LoVo (cell line): ENCODE data around the gene EIF4ENIF1.
"Not testable (repeated sequence)": the region's sequence is repeated elsewhere in the genome, so short reads cannot be mapped to it uniquely, and the experiment has no call there.

Experiments used
- DNase-seq: peaks from one replicate; pipeline ENCODE4 v3.0.0-alpha.2; 2016; ENCODE audit warnings: low spot score

EIF4ENIF1 gene

DNA sequence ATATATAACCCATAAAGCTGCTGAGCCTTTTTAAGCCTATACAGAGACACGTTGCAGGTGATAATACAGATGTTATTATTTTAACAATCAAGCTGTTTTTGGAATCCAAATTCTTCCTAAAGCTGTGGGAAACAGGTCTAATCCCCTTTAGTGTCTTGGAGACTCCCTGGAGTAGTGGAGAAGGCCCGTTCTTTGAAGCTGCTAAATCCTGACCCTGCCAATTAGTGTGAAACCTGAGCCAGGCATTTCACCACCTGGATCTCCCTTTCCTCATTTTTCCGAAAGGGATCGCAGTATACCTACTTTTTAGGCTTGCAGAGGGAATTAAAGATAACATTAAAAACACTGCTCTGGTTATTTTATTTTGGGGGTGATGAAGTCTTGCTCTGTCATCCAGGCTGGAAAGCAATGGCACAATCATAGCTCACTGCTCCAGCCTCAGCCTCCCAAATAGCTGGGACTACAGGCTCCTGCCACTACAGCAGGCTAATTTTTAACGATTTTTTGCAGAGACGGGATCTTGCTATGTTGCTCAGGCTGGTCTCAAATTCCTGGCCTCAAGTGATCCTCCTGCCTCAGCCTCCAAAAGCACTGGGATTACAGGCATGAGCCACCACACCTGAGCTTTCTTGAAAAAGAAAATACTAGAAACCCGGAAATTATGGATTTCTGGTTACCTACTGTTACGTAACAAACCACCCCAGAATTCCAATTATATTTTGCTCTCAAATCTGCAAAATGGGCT is 1.7 kb upstream of the EIF4ENIF1 start:
- DNase-seq = no peak

- DNase-seq = peak; percentile 47
Measured at GRCh38 chr22:31490496-31490925, 869 bp upstream of the EIF4ENIF1 start.

- DNase-seq = peak; percentile 18
Measured at GRCh38 chr22:31488988-31489617, 539 bp downstream of the EIF4ENIF1 start.

DNA sequence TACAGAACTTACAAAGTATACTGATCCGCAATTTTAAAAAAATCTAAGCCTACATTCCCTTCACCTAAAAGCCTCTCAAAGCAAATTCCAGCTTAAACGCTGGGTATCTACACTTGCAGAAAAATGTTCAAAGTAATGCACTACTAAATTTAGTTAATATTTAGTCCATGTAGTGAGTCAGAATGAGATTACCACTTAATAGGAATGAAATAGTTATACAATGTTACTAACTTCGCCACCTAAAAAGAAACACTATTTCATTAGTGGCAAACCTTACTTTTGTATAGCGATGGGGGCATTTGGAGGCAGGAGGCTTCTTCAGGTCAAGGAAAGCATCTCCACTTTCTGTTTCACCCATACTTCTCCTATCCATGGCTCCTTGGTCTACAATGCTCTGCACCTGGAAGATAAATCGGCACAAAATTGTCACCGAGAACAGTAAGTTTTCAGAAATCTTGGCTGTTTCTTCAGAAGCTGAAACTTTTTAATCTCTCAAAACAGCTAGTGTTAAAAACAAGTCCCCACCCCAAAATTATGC is 1.2 kb downstream of the EIF4ENIF1 start:
- no peak for DNase-seq

- no peak for DNase-seq
Measured at GRCh38 chr22:31486951-31487350, 2.7 kb downstream of the EIF4ENIF1 start.

DNA sequence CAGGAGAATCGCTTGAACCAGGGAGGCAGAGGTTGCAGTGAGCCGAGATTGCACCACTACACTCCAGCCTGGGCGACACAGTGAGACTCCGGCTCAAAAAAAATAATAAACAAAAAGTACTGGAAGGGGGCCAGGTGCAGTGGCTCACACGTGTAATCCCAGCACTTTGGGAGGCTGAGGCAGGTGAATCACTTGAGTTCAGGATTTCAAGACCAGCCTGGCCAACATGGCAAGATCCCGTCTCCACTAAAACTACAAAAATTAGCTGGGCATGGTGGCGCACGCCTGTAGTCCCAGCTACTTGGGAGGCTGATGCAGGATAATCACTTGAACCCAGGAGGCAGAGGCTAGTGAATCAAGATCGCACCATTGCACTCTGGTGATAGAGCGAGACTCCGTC is 3.3 kb downstream of the EIF4ENIF1 start:
- DNase-seq = not testable (repeated sequence)

- not testable (repeated sequence) for DNase-seq
Measured at GRCh38 chr22:31482470-31482869, 7.2 kb downstream of the EIF4ENIF1 start.

DNA sequence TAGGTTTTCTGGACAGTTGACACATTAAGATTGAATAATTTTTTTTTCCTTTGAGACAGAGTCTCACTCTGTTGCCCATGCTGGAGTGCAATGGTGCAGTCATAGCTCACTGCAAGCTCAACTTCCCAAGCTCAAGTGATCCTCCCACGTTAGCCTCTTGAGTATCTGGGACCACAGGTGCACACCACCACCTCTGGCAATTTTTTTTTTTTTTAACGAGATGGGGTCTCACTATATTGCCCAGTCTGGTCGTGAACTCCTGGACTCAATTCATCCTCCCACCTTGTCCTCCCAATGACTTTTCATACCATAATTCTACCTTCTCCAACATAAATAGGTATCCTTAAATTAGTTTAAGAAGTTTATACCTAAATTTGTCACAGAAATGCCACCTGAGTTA is 8.5 kb downstream of the EIF4ENIF1 start:
- no peak for DNase-seq

DNA sequence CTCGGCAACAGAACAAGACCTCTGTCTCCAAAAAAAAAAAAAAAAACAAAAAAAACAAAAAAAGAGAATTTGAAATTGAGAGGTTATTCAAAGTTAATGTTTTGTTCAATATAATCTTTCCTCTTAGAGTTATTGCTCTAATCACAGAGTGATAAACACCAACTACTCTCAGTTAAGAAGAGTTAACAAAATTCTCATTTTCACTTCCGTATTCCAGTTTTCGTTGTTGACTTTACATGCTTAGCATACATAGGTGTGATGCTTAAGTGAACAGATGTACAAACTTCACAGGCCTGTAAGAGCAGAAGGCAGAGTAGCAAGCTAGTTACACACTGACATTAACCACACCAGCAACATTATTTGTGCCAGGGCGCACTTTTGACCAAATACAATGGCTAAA is 12.3 kb downstream of the EIF4ENIF1 start:
- no peak for DNase-seq

DNA sequence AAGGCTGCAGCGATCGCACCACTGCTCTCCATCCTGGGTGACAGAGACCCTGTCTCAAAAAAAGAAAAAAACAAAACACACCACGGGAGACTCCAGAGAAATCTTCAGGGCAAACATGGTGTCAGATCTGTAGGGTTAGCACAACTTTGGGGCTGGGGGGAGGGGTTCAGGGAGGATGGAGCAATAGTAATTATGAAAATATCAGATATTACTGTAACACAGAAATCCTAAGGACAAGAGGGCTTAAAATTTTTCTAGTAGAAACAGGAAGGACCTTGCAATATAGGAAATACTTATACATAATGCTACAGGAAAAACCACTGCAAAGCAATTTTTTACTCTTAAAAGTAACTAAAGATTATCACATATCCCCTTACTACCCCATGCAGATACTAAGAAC is 13.8 kb downstream of the EIF4ENIF1 start:
- DNase-seq = no peak

GRCh38 chr22:31474743-31475142 is 14.9 kb downstream of the EIF4ENIF1 start:
- DNase-seq = no peak

GRCh38 chr22:31465307-31465706 is 24.3 kb downstream of the EIF4ENIF1 start:
- DNase-seq = no peak

DNA sequence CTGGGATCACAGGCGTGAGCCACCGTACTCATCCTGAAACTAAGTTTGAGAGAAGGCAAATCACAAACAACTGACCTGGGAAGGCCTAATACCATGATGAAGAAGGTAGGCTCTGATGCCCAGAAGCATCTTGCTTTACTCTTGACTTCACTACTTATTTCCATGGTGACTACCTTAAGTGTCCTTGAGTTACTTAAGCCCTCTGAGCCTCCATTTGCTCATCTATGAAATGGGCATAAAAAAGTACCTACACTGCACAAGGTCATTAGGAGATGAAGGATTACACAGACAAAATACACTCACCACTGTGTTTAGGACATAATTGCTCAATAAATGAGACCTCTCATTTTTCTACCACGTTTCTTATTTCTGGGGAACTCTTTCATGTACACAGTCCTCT is 27.9 kb downstream of the EIF4ENIF1 start:
- no peak for DNase-seq

DNA sequence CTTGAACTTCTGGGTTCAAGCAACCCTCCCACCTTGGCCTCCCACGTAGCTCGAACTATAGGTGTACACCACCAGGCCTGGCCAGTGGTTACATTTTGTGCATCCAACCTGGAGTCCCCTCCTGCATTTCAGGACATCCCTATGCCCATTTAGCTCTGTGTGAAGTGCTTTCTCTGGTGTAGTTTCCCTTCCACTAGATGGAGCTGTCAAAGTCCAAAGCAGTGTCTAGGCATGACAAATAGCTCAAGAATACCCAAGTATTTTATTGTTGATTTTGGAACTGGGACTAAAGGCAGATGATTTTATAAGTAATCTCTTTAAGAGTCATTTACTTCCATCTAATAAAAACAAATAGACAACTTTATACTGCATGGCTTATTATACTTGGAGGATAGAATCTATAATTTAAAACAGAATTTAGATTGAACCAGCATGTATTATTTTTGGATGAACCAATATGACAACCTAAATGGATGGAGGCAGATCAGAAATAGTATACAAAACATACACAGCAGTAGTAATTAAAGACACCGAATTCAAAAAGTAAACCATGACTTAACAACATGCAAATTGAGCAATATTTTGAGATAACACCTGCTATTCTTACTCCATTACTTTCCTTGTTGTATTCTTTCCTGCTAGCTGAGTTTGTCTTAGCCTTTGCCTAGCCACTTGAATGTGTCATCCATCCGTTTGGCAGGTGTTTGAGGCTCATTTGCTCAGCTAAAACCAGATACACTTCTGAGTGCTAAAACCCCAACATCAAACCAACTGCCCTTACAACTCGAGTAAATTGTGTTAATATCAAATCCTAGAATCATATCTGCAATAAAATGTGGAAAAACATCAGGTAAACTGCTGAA is 37.7 kb downstream of the EIF4ENIF1 start:
- DNase-seq = no peak

DNA sequence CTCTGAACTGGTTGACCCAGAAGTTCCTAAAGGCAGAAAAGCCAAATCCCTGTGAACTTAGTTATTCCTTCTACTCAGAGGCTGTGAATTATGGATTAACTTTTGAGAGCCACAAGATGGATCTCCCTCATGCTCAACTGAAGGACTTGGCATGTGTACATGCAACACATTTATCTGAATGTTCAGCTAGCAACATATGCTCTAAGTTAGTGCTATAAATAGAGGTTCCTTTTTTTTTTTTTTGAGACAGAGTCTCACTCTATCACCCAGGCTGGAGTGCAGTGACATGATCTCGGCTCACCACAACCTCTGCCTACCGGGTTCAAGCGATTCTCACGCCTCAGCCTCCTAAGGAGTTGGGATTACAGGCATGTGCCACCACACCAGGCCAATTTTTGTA is 40.1 kb downstream of the EIF4ENIF1 start:
- no peak for DNase-seq

- DNase-seq = no peak
Measured at GRCh38 chr22:31448382-31448781, 41.3 kb downstream of the EIF4ENIF1 start.

DNA sequence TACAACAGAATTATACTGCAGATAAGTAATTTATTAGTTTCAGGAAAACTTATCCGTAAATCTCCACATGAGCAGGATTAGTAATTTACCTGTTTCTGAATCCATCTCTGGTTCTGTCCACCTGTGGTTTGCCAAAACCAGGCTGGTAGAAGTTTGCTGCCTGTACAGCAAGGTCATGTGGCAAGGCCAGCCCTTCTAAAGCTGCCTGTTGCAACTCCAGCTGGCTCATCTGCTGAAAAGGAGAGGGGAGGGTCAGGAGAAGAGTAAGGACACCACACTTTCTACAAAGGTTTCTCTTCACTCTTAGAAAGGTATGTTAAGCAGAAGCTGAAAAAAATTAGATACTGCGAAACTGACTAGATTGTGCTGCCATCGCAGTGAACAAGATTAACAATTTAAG is 42.3 kb downstream of the EIF4ENIF1 start:
- DNase-seq = no peak

DNA sequence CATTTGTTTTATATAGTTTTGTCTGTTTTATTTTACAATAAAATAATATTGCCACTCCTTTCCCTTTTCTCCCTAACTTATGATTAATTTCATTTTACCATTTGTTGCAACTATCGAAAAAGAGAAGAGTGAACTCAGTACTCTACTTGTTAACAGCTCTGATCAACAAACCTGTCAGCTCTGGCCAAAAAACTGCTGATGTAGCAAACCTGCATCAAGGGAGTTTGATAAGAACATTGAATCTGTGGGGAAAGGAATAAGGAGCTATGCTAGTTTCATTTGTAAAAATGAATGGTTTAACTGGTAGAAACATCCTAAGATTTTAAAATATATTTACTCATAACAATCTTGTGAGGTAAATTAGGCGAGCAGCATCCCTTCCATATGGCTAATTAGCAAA is 42.9 kb downstream of the EIF4ENIF1 start:
- DNase-seq = no peak

DNA sequence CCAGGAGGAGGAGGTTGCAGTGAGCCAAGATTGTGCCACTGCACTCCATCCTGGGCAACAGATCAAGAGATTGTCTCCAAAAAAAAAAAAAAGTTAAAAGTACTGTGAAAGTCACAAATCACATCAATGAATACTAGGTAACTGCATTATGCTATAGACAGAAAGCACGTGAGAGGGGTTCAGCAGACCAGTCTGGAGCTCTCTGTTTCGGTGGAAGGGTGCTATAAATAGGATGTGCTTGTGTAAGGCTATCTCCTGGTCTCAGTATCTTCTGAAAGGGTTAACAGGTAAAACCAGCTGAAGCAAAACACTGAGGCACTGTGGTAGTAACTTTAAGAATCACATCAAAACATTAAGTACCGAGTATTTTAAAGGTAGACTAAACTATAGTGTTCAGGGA is 43.4 kb downstream of the EIF4ENIF1 start:
- DNase-seq = no peak

- DNase-seq = no peak
Measured at GRCh38 chr22:31445642-31446041, 44.0 kb downstream of the EIF4ENIF1 start.

DNA sequence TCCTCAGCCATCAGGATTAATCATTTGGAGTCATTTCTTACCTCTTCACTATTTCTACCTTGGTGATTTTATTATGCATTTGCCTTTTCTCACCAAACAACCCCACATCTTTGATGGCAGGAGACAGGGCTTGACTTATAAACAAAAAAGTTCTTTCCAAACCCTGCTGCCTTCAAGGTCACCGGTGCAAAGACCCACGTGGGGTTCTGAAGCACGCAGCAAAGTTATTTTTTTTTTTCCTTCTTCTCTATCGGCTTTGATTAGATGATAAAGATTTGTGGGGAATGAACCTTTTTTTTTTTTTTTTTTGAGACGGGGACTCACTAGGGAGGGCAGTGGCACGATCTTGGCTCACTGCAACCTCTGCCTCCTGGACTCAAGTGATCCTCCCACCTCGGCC is 46.1 kb downstream of the EIF4ENIF1 start:
- DNase-seq = no peak

GRCh38 chr22:31442768-31443489 is 46.7 kb downstream of the EIF4ENIF1 start:
- no peak for DNase-seq
